HEK293 (cell line): ENCODE data around the gene PARP3.

ENCODE experiments used
- MYNN ChIP-seq: fragments of 450-650 bp; formaldehyde crosslinking; IDR thresholded peaks from 2 replicates; pipeline ENCODE4 v1.5.1; 2016; ENCODE audit warnings: missing biosample characterization, missing genetic modification characterization, borderline replicate concordance
- ZBTB1 ChIP-seq: fragments of 450-650 bp; formaldehyde crosslinking; IDR thresholded peaks from 2 replicates; pipeline ENCODE4 v1.5.1; 2016; ENCODE audit warnings: missing biosample characterization, missing genetic modification characterization
- ZNF366 ChIP-seq: fragments of 450-650 bp; formaldehyde crosslinking; conservative IDR thresholded peaks from 2 replicates; pipeline ENCODE4 v1.5.1; 2016; ENCODE audit warnings: missing biosample characterization, missing genetic modification characterization
- ZNF701 ChIP-seq: fragments of 450-650 bp; formaldehyde crosslinking; IDR thresholded peaks from 2 replicates; pipeline ENCODE4 v1.5.1; 2016; ENCODE audit warnings: missing biosample characterization, missing genetic modification characterization
- ZSCAN4 ChIP-seq: fragments of 450-650 bp; formaldehyde crosslinking; IDR thresholded peaks from 2 replicates; pipeline ENCODE4 v1.5.1; 2017; ENCODE audit warnings: missing biosample characterization, missing genetic modification characterization

- TF ChIP-seq ZNF701 (tag by site-specific recombination): no peak
- TF ChIP-seq ZBTB1: no peak
- TF ChIP-seq ZSCAN4 (tag by site-specific recombination): no peak
- no peak for TF ChIP-seq MYNN
- no peak for TF ChIP-seq ZNF366 (tag by site-specific recombination)
Measured at GRCh38 chr3:51929420-51930003, 12.7 kb upstream of the PARP3 start.
